Measurements from ENCODE around the gene UNC80.
A peak's percentile ranks its signal among the peaks of the same experiment; 100 is the strongest.

The UNC80 gene

DNA sequence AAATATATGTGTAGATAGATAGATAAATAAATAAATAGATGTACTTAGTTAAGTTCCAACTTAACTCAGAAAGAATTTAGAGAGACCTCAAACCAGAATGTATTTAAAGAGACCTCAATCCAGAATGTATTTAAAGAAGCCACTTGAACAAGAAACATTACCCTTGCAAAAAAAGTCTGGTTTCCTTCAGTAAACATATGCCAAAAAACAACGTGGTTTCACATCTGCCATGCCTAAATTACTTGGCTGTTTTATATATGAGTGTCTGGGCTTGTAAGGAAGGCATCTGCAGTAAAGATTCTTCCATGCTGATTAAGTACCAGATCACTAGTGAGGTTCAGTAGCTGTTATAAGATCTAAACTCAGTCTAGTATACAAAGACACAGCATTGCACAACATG lies 201.7 kb downstream of the UNC80 start:
- DNase-seq = no peak

DNA sequence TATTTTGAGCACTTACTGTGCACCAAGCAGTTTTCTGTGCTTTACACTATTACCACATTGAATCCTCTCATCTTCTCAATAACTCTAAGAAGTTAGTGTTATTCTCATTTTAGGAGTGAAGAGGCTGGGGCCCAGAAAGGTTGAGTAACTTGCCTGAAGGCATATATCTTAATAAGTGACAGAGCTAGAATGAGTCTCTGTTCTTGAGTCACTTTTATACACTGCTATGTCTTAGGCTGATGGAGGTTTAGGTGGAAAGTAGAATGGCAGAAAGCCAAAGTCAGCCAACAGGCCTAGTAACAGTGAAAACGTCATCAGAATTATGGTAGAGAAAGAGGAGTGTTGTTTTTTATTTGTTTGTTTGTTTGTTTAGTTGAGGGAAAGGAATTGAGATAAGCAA lies 202.9 kb downstream of the UNC80 start:
- no peak for DNase-seq

DNA sequence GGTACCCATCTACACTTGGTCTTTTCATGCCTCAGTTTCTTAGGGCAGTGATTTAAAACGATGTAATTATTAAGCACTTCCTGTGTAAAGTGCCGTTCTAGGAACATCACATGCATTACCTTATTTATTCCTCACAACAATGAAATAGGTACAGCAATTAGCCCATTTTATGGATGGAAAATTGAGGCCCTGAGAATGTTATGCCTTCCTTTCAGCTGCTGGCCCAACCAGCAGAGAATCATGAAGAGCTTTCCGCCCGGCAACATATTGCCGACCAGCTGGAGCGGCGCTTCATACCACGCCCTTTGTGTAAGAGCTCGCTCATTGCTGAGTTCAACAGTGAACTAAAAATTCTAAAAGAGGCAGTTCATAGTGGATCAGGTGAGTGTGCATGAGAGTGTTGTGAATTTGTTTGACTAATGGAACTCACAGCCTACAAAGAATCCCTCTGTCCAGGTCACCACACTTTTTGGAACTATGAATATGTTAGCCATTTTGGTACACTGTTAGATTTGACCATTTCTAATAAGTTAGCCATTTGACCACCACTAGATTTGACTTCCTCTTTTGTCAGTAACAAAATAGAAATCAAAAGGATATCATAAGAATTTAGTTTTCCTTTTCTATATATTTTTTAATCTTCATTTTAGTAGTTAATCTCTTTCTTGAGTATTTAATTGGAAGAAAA lies 205.2 kb downstream of the UNC80 start:
- no peak for DNase-seq

DNA sequence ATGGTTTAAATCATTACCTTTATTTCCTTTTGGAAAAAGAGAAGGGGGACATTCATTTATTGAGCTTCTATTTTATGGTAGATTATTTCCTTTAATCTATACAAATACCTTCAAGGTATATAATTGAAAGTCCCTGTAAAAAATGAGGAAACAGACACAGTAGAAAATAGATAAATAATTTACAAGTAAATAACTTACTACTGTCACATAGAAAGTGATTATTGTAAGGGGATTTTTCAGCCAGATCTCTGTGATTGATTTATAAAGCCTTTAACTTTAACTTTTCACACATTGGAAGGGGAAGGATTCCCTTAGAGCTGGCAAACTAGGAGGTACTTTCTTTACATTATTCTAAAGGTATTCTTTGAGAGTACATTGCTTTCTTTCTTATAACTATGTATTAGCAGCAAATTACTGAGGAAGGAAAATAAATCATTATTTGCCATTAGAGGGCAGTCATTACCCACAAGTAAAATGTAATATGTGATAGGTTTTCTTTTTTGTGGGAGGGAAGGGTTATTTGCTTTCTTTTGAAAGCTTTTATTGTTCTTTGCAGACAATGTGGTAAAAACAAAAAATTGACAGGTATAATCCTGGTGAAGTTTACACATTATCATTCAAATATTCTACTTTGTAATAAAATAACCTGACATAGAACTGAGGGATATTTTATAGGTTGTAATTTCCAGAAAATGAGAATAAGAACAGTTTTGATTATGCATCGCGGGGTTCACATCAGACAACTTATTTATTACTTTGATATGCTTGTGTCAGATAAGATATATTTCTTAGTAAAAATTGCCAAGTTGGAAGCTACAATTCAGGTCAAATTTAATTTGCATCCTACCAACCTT lies 206.0 kb downstream of the UNC80 start:
- DNase-seq = no peak

DNA sequence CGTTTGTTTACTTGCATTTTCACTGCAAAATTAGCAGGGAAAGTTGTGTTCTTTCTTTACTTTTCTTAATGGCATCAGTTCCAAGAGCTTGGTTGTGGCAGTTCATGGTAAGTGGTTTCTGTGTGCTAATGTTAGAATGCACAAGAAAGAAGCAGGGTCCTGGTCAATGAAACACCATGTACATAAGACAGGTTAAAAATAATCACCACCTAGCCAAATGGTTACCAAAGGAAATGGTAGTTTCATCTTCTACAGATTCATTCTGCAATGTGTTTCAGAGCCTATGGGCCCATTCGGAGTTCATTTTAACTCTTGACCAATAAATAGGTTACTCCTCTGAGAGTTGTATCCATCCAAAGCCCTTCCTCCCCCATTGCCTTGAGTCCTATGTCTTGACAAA lies 212.7 kb downstream of the UNC80 start:
- no peak for DNase-seq

DNA sequence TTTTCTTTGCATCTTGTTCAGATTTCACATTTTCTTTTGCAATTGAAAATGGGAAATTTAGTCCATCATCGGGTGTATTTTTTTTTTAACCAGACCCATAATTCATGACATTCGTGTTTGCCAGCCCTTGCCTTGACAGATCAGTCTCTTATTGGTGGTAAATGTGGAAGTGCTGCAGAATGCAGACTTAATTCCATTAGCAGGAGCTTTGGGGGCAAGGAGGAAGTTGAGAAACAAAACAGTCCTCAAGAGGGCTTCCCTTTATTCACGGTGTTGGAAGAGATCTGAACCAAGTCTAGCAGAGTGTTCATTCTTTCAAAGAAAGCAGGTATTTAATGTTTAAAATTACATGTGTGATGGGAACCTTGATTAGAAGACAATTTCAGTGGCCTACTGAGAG lies 214.2 kb downstream of the UNC80 start:
- no peak for DNase-seq

DNA sequence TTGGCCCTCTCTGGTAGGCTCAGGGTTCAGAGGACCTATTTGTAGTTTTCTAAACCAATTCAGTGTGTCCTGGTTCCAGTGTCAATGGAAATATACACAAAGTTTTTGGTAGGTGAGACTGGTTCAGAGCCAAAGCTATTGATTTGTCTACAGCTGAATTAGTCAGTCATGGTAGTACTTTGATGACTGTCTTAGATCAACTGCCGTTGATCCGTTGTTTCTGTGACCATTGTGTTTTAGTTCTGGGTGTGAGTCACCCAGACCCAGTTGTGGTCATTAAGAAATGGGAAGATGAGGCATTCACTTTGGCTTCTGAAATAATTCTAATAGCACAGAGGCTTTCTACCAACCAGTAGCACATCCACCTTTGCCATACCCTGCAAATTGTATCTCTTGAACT lies 214.8 kb downstream of the UNC80 start:
- DNase-seq = no peak

DNA sequence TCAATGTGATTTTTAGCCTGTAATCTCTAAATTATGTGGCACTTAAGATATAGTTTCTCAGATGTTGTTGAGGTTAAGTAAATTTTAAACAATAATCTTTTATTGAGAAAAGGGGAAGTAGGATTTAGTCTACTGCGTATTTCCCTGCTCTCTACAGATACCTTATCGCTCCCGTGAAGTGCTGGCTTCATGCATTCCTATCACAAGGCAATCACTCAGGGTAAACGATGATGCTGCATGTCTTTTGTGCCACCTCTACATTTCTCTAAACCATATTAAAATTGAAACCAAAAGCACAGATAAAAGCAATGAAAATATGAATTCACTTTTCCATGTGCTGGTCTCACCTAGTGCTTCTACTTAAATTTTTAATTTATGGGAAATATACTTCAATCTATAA lies 216.4 kb downstream of the UNC80 start:
- no peak for DNase-seq

DNA sequence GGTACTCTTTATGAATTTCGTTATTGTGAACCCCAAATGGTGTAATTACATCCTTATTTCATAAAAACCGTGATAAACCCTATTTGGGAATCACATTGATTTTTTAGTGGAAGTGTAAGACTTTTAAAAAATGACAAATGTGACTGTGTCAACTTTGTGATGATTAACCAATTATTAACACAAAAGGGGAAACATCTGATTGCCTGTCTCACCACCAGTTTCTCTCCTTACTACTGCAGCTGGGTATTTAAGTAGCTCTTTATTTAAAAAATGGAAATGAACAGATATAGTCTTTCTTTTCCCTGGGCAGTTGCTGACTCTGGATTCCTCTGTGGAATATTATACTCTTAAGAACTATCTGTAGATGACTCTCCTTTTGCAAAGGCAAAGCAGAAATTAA lies 219.2 kb downstream of the UNC80 start:
- no peak for DNase-seq

DNA sequence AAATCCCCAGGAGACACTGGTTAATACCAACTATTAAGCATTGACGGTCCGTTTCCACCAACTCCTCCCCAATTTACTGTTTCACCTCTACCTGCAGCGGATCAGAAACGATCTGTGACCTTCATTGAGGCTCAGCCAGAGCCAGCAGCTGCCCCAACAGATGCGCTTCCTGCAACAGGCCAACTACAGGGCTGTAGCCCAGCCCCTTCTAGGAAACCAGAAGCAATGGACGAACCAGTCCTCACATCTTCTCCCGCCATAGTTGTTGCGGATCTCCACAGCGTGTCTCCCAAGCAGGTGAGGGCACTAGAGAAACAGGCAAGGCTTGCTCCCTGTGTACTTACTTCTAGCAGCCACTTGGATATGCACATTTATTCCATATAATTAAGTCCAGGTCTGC lies 222.3 kb downstream of the UNC80 start:
- no peak for DNase-seq

DNA sequence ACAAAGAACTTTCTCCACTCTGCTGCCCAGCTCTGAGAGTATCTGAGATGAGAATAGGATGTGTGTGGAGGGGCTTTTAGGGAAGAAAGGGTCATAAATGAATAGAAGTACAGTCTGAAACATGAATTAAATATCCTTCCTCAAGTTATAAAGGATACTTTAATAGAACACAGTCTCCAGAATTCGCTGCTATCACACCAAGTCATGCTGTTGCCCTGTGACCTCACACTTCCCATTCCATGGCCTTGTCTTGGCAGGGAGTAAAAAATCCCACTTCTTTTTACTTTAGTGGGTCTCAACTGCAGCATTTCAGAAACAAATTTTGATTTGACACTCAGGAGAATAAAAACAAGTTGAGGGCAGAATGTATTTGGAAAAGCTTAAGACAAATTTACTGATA lies 227.0 kb downstream of the UNC80 start:
- no peak for DNase-seq

DNA sequence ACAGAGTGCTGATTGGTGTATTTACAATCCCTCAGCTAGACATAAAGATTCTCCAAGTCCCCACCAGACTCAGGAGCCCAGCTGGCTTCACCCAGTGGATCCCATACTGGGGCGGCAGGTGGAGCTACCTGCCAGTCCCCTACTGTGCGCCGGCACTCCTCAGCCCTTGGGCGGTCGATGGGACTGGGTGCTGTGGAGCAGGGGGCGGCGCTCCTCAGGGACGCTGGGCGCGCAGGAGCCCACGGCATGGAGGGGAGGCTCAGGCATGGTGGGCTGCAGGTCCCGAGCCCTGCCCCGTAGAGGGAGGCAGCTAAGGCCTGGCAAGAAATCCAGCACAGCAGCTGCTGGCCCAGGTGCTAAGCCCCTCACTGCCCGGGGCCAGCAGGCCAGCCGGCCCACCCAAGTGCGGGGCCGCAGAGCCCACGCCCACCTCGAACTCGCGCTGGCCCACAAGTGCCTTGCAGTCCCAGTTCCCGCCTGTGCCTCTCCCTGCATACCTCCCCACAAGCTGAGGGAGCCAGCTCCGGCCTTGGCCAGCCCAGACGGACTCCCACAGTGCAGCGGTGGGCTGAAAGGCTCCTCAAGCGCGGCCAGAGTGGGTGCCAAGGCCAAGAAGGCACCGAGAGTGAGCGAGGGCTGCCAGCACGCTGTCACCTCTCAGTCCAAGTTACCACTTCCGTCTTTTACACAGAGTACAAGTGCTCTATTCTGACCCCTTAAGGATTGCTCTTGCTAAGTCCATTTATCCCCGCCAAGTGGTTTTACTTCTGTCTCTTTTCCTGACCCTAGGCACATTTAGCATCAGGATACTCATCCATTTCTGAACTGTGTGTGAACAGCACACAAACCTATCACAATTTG lies 229.1 kb downstream of the UNC80 start:
- no peak for DNase-seq

DNA sequence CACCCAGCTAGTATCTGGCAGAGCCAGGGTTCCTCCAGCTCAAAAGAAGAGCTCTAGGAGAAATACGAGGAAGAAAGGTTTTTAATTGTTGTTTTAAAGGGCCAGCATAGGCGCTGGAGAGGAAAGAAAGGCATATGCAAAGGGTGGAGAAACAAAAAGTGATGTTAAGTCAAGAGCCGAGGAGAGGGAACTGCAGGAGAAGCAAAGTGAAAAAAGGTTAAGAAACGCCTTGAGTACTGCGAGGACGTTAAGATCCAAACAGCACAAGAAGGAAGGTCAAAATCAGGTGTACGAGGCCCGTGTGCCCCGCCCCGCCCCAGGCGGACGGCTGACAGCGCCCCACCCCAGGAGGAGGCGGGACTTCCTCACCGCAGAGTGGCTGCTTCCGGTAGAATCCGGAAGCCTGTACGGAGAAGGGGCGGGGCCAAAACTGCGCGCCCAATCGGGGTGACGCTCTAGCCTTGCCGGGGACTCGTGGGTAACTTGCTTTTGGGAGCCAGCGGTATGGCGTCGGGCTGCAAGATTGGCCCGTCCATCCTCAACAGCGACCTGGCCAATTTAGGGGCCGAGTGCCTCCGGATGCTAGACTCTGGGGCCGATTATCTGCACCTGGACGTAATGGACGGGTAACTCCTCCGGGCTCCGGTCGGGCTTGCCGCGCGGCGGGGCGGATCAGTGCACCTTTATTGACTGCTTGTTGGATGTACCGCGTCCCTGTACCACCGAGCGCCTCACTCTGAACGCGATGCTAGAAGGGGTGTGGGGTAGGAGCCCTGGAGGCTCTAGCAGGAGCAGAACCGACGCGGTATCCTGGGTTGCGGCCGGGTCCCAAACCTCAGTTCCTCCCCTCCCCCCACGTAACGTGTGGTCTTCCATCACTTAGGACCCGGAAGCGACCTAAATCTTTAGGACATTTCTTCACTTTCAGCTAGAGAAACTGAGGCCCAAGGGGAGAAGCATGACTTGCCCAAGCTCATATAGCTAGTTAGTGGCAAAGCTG lies 230.8 kb downstream of the UNC80 start, which contains the start of gene RPE:
RPE (plus strand) TSS at position 481 of the 1,000 bp plus-strand sequence; CDS start at position 505, 24 bp downstream.
- DNase-seq = peak; percentile 97

DNA sequence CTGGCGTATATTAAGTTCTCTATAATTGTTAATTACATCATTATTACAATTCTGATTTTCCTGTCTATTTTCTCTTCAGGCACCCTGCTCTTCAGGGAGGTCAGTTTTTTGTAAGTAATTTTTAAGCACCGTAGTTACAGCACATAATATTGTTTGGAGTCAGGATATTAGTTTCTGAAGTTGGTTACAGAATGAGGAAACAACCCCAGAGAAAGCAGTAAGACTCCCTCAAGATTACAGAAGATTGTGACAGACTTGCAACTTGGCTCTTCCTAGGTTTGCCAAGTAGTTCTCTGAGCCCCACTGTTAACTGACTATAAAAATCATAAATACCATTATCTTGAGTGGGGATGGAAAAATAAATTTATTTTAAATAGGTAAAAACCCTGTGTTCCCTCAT lies 231.7 kb downstream of the UNC80 start:
- no peak for DNase-seq

DNA sequence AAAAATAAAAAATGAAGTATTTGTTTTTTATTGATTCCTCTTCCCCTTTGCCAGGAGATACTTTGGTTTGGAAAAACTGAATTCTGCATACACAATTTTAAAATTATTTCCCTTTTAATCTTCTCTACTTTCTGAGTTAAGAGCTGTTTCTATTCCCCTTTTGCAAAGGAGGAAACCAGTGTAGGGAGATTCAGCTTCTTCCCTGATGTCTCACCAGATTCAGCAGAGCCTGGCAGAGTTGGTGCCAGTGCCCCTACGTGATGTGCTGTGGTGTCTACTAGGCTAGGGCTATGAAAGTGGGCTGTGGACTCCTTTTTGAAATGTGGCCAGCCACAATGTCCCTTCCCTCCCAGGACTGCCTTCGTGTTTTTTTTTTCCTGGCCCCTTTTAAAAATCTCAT lies 233.2 kb downstream of the UNC80 start:
- no peak for DNase-seq

DNA sequence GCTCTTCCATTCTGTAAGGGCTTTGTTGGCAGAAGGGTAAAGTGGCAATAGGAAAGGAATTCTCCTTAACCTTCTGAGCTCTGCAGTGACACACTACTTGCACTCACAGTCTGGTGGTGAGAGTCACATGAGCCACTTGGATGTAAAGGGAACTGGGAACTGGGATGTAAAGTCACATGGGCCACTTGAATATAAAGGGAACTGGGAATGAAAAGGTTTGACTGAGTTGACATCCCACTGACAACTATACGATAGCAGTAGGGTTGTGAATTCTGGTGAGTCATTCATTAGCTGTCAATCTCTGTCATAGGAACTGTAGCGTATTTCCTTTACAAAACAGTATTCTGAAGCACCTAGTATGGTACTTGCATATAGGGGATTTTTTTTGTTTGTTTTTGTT lies 236.3 kb downstream of the UNC80 start:
- DNase-seq = no peak

DNA sequence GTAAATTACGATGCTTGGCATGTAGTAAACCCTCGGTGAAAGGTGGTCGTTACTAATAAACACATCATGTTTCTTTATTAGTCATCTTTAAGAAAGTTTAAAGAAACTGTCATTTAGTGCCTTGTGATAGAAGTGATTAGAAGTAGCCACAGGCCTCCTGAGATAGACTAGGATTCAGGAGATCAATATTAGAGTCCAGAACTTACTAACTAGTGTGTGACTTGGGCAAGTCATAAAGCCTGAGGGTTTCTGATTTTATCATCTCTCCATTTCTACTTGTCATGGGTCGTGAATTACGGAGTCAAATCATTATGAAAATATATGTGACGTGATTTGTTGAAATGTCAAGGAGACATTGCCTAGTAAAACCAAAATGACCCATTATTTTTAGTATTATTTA lies 237.5 kb downstream of the UNC80 start:
- no peak for DNase-seq

DNA sequence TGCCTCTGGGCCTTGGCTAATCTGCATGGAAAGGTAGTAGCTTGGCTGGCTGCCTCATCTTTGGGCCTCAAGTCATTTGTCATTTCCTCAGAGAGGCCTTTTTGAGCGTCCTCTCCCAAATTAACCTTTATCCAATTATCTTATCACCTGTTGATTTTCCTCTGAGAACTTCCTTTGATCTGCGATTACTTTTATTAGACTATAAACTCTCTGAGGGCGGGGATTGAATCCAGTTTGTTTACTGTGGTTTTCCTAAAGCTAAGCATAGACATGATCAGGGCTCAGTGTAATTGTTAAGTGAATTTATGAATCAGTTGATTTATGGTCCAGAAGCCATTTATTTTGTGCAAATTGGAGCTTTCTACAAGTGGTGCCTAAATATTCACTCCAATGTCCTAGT lies 238.3 kb downstream of the UNC80 start:
- no peak for DNase-seq

DNA sequence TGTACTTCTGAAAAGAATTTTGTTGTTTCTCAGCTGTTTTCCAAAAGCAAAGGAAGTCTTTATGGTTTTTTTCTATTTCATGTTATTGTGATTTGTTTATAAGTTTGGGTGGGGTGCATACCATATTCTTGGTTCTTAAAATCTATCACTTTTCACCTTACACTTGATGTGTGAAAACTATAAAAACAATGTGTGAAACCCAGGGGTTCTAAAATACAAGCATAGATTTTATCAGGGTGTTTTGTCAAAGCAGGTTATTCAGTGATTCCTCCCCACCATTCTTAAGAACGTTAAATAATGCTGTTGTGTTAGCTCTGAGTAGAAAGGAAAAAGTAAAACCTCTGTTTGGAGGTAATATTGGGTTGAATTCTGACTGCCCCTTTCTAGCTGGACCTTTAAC lies 248.5 kb downstream of the UNC80 start:
- no peak for DNase-seq

DNA sequence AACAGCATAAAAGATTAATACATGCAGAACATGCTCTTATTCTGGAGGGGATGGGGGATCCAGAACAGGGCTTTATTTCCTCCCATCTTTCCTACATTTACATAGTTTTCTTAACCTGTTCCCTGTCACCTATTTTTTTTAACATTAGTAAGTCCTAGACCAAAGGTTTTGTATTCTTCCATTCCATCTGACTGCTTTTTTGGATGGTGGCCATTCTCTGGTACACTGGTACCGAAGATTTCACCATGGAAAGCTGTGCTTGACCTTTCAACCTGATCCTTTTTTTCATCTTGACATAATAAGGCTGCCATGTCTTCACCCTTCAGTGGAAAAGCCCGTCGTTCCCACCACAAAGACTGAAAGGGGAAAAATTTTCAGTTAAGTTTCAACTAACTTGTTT lies 251.2 kb downstream of the UNC80 start:
- DNase-seq = no peak

DNA sequence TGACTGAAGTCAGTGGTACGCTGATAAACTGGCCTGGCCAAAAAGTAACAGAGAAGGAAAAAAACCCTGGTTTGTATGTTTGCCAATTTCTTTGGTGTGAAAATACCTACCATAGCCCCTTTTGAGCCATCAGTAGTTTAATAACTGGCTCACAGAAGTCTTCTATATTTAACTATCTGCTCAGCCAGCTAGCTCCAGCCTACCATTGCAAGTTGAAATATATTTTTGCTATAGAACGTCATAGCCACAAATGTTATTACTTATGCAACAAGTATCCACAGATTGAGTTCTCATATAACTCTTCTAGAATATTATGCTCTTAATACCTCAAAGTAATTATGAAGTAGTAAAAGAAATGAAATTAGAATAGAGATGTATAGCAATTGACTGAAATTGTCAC lies 256.0 kb downstream of the UNC80 start:
- no peak for DNase-seq

DNA sequence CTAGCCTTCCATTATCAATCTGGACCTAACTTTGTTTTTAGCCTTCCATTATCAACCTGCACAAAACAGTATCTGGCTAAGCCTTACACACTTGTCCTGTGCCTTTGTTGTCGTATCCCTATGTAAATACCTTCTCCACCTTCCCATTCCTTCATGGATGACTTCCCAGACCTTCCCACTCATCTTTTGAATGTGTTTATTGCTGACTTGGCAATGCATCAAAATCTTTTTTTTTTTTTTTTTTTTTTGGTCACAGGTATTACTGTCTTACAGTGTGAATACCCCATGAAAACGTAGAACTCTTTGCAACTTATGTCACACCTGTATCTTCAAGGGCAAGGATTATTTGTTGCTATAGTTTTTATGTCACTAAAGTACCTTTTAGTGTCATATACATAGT lies 256.5 kb downstream of the UNC80 start:
- DNase-seq = no peak

Data from stimulated activated CD4-positive, alpha-beta T cell treated with anti-CD3 and anti-CD28 coated beads, Interleukin-2, amount 100 ng/mL, for 48 hours (primary cell).